Adipose tissue (tissue), 3 donors: ENCODE results near the gene LHX6. TPM values are rescaled to one million over a fixed set of nuclear protein-coding genes. Genes with fewer than 3 reads are reported as not detected.

Experiments
- H3K27ac ChIP-seq: one replicate; pipeline ENCODE4 v1.5.1; 2013; ENCODE audit warnings: low read depth, low read length
- WGBS, 3 donors: extraction: QIAGEN DNeasy Blood & Tissue Kit; methylation state at CpG; one replicate each; pipeline ENCODE4 v1.1.7; 2013; 5-methylcytosine and 5-hydroxymethylcytosine counted together
- polyA plus RNA-seq, 3 donors: library from polyadenylated mRNA; stranded (reverse); fragments of 200-250 nt; gene quantifications; one replicate each; pipeline ENCODE4 v1.2.3, GENCODE V29; 2013
- donor health status: healthy with polysubstance abuse.
- donor health status: Bipolar disorder and iron deficiency.
- donor health status: healthy.

Gene LHX6
- polyA plus RNA-seq, 3 donors, result 1.2 to 5.9 (median 4.7) TPM

DNA sequence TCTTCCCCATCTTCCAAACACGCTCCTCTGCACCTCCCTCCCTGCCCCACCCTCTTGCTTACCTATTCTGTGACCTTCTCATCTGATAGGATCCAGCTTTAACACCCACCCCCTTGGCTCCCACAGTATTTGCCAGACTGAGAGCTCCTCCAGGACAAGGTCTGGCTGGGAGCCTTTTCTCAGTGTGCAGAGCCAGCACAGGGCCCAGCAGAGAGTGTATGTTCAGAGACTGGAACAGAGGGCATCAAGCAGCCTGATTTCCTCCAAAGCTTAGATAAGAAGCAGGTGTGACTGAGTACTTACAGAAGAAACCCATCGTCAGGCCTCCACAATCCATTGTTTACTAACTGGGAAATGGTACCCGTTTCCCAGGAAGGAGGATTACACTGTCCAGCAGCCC lies 26.6 kb downstream of the LHX6 start:
- no peak overlapping the region for H3K27ac ChIP-seq
- WGBS, 3 donors, result 52 to 85% (median 80%) methylated on average over 3 of the region's 3 CpGs

DNA sequence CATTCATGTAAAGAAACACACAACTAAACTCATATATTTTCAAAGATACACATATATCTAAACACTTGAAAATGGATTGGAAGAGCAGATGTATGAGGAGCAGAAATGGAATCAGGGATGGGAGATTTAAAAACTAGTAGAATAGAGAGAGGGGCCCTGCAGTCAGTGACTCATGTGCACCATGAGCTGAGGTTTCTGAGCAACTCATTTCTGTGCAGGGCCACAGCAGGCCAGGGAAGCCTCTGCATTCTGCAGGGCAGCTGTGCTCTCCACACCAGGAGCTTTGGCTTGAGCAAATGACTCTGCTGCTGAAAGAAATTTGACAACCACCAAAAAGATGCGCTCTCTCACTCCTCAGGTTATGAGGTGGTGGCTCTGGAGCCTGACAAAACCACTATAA lies 27.1 kb downstream of the LHX6 start:
- WGBS, 3 donors, result 88 to 100% (median 91%) methylated on average over 1 of the region's 1 CpG
- no peak overlapping the region for H3K27ac ChIP-seq

DNA sequence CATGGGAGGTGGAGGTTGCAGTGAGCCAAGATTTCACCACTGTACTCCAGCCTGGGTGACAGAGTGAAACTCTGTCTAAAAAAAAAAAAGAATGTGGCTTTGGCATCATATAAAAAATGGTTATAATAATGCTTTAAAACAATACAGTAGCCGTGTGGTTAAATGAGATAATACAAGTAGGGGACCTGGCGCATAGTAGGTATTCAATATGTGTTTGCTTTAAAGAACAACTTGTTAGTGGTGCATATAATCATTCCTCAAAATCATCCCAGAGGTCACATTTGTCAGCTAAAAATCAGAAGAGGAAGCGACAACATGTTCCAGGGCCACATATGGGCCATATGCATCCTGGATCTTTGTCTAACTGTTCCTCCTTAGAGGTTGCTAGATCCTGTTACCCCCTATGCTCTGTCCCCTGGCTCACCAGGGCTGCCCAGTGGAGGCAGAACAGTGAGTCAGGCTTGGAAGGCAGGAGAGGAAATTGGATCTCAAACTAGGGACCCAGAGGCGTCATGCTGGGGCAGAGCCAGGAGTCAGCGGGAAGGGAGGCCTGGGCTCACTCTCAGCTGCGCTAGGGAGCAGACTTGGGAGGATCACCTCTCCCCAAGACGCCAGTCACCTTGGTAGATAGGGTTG lies 27.7 kb downstream of the LHX6 start:
- H3K27ac ChIP-seq, result no peak overlapping the region
- 66 to 78% (median 69%) methylated on average over 7 of the region's 7 CpGs for WGBS, 3 donors

DNA sequence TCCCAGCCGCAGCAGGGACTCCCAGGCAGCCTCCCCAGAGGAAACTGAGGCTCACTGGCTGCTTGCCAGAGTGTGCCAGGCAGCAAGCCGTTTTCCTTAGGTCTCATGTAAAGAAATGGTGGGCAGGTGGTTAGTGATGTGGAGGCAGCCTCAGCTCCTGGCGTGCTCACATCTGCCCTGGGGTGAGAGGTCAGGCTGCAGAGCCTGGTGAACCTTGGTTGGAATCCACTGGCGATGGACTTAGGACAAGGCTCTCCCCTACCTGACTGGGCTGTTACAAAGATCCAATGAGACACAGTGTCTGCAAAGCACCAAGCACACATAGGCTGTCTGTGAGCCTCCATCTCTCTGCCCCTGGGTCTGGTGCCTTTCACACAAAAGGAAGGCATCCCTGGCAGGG lies 30.9 kb downstream of the LHX6 start:
- 64 to 79% (median 76%) methylated on average over 4 of the region's 4 CpGs for WGBS, 3 donors
- no peak overlapping the region for H3K27ac ChIP-seq

DNA sequence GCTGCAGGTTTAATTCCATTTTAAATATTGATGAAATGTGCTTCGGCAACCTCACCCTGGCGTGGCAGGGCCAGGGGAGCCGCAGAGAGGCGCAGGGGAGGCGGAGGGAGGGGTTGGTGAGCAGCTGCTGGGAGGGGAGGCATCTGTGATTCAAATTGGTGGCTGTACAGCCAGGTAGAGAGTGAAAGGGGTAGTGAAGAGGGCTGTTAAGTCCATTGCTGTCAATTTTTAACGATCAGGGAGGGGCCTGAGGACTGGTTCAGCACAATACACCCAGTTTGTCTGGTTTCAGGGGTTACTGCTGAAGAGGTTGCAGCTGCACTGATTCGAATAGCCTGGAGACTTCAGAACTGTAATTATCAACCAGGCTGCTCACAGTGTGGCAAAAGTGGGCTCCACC lies 31.3 kb downstream of the LHX6 start:
- H3K27ac ChIP-seq, result no peak overlapping the region
- 35 to 71% (median 63%) methylated on average over 7 of the region's 7 CpGs for WGBS, 3 donors

DNA sequence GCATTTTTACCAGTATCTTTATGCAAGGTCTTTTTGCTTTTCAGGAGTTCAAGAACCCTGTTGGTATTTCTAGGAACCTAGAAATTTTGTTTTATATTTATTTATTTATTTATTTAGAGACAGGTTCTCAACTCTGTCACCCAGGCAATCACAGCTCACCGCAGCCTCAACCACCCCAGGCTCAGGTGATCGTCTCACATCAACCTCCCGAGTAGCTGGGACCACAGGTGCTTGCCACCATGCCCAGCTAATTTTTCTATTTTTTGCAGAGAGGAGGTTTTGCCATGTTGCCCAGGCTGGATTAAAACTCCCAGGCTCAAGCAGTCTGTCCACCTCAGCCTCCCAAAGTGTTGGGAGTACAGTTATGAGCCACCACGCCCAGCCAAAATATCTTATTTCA lies 32.9 kb downstream of the LHX6 start:
- 82 to 94% (median 89%) methylated on average over 4 of the region's 4 CpGs for WGBS, 3 donors

DNA sequence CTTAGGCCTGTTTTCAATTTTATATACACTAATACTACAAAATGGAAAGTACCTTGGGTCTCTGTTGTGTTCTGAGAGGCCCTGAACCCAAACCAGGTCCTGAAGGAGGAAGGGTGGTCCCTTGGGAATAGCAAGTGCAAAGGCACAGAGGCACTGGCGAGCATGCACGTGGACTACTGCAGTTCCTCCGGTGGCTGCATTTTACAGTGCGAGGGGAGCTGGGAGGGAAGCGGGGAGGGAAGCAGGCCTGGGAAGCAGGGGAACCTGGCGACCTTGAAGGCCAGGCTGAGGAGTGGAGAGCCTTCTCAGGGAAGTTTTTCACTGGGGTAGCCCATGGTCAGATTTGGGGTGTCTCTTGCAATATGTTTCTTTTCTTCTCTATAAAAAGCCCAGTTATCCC lies 35.1 kb downstream of the LHX6 start:
- 70 to 93% (median 72%) methylated on average over 6 of the region's 6 CpGs for WGBS, 3 donors
- no peak overlapping the region for H3K27ac ChIP-seq

More for the DNA sequence above, 32.9 kb downstream of the LHX6 start:
- no peak overlapping the region for H3K27ac ChIP-seq

DNA sequence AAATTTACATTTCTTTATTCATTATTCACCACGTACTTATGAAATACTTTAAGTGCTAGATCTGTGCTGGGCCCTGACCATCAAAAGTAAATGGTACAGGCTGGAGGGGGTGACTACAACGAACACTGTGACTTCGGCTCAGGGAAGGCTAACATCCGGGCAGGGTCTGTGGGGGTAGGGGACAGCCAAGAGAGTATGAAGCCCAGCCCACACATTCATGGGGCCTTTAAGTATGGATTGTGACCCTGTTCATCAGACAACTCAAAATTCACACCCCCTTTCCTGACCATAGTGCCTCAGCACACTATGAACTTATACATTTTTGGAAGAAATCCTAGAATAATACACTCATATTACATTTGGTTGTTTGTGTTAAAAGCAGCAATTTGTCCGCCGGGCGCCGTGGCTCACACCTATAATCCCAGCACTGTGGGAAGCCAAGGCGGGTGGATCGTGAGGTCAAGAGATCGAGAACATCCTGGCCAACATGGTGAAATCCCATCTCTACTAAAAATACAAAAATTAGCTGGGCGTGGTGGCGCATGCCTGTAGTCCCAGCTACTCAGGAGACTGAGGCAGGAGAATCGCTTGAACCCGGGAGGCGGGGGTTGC lies 35.7 kb downstream of the LHX6 start:
- no peak overlapping the region for H3K27ac ChIP-seq
- WGBS, 3 donors, result 81 to 83% (median 81%) methylated on average over 16 of the region's 16 CpGs

DNA sequence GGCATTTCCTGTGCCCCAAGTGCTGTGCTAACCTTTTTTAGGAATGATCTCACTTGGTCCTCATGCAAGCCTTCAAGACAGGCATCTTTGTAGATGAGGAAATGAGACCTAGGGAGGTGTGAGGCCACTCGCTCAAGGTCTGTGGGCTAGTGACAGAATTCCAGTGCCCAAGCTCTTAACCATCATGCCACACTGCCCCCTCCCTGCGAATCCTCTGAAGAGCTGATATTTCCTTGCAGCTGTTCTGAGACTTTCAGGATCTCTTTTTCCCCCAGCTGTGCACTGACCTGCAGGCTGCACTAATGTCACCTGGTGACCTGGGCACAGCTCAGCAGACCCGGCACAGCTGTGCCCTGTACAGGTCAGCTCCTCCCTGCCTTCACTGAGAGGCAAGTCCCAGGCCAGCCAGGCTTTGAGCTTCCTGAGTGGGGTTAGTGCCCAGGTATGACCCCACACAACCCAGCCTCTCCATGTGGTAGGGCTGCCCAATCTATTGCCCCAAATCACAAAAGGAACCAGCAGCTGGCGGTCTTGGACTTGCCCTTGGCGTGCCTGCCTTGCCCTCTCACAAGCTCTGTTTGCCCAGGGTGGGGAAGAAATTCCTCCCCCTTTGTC lies 36.4 kb downstream of the LHX6 start:
- H3K27ac ChIP-seq, result no peak overlapping the region
- WGBS, 3 donors, result 87 to 91% (median 87%) methylated on average over 5 of the region's 5 CpGs

DNA sequence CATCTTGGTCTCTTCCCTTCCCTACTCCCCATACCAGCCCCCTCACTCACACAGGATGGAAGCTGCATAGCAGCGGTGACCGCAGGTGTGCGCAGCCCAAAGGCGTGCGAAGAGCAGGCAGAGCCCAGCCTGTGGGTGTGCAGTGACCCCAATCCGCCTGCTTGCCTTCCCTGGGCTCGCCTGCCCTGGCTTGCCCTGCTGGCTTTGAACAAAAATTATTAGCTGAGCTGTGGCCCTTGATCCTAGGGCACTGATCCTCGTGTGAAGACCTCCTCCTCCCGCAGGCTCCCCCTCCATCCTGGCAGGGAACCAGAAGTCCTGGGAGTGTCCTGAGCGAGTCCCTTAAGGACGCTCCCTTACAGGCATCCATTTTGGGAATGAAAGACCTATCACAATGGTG lies 37.2 kb downstream of the LHX6 start:
- 64 to 76% (median 75%) methylated on average over 11 of the region's 11 CpGs for WGBS, 3 donors
- H3K27ac ChIP-seq, result no peak overlapping the region

DNA sequence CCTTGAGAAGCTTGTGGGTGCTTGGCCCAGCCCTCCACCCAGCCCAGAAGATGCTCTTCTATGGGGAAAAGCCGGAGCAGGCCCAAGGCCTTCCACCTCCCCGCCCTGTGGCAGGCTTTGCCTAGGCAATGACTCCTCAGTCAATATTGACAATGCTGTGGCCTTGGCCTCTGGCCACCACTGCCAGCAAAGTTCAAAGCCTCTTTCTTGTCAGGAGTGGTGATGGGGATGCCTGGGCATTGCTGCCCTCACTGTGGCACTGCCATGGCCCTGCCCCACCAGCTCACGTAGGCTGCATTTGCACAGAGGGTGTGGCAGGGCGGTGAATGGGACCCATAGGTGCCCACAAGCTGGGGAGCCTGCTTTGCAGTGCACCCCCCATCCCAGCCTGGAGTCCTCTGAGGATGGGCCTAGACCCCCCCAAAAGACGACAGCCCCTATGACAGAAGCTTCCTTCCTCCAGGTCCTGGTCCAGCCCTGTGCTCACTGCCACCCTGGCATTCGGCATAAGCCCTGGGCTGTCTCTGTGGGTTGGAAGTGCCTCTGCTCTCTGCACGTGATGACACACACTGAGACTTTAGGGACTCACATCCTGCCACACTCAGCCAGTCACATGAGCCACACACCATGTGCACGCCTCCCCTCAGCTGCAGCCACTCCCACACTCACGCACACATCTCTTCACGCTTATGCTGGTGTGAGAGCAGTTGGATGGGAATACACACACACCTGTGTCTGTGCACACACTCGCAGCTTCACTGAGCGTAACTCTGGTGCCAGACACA lies 38.0 kb downstream of the LHX6 start:
- 79 to 84% (median 84%) methylated on average over 12 of the region's 12 CpGs for WGBS, 3 donors
- H3K27ac ChIP-seq, result no peak overlapping the region

DNA sequence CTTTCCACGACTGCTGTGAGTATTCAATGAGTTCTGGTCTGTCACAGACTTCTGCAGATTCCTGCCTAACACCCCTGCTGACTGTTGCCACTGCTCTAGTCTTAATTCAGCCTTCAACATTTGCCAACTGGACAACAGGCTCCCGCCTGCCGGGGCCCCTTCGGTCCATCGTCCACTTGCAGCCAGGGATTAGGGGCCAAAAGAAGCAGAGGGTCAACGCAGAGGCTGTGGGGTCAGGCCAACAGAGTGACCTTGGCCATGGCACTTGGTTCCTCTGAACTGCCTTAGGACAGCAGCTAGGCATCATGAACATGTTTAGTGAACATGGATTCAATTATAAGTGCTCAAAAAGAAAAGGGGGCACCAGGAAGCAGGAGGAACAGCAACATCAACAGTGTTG lies 40.4 kb downstream of the LHX6 start:
- no peak overlapping the region for H3K27ac ChIP-seq
- 85 to 94% (median 93%) methylated on average over 6 of the region's 6 CpGs for WGBS, 3 donors

DNA sequence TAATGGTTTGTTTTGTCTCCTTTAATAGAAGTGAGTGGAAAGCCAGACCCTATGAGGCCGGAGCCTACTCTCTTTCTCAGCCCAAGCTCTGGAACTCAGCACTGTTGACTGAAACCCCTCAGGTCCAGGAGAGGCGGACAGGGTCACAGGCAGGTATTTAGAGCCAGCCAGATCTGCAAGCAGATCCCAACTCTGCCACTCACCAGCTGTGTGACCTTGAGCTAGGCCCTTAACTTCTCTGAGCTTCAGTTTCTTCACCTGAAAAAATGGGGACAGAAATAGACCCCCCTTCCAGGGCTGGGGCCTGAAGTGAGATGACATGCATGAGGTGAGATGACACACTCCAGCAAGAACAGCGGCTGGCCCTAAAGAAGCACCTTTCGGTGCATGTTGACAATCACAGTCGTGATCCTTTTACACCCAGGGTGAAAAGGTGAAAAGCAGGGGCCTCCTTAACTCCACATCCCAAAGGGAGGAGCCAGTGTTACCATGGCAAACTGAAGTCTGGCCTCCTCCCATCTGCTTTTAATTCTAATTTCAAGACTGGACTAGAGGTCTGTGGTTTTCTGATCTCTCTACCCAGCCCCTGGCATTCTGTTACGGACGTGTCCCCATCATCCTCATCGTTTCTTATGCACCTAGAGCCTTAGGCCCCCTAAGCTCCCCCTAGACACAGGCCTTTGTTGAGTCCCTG lies 41.8 kb downstream of the LHX6 start:
- WGBS, 3 donors, result 90 to 92% (median 91%) methylated on average over 8 of the region's 8 CpGs
- H3K27ac ChIP-seq, result no peak overlapping the region

DNA sequence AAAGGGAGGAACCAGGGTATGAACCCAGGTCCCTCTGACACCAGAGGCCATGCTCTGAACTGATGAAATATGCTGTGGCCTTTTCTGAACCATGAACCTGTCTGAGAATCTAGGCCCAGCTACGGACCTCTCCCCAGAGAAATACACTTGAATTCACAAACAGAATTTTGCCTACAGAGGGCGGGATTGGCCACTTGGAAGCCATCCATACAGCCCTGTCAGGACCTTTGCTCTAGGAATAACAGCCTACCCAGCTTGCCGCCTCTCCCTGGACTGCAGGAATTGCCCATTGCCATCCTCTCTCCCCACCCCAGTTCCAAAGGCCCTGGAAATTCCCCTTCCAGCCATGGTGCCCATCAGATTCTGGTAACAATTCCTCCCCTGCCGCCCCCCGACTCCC lies 42.5 kb downstream of the LHX6 start:
- 56 to 86% (median 72%) methylated on average over 5 of the region's 5 CpGs for WGBS, 3 donors

DNA sequence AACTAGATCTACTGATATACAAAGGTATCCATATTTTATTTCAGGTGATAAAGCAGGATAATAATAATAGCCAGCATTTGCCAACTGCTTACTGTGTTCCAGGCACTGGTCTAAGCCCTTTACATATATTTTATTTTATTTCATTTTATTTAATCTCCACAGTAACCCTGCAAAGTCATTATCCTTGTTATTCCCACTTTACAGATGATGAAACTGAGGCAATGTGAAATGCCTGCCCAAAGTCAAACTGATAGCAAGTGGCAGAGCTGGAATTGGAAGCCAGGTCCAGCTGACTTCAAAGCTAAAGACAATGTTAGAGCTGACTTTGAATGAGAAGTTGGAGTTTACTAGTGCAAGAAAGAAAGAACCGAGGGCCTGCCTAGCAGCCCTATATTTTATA lies 44.2 kb downstream of the LHX6 start:
- H3K27ac ChIP-seq, result no peak overlapping the region
- WGBS, 3 donors, result 77 to 87% (median 87%) methylated on average over 1 of the region's 1 CpG

More for the DNA sequence above, 42.5 kb downstream of the LHX6 start:
- no peak overlapping the region for H3K27ac ChIP-seq

DNA sequence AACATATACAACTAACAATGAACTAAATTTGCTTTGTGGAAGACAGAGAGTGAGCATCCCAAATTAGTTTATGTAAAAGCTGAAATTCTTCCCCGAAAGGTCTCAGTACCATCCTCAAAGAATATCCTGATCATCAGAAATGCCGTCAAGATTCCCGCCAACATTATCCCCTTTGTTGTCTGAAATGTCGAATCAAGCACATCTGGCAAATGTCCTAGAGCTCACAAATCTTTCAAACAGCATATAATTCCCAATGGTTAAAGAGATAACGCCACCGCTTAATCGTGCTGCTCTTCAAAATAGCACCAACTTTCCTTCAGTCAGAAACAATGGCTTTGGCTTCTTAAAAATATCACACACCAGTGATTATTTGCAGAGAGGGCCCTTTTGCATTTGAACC lies 45.3 kb downstream of the LHX6 start:
- WGBS, 3 donors, result 46 to 70% (median 62%) methylated on average over 7 of the region's 7 CpGs
- no peak overlapping the region for H3K27ac ChIP-seq

DNA sequence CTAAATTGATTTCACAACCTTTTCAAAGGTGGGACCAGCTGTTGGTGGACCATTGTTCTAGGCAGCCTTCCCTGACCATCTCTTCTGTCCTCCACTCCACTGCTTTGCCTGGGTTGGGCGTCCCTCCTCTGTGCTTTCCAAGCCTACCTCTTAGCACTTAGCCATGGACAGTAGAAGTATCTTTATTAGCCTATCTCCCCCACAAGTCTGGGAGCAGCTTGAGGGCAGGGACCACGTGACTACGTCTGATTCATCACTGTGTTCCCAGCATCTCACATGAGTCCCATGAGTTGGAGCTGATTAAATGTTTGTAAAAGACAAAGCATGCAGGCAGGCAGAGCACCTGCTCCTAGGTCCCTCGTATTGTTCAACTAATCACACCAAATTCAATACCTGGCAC lies 48.1 kb downstream of the LHX6 start:
- 42 to 67% (median 49%) methylated on average over 4 of the region's 4 CpGs for WGBS, 3 donors
- H3K27ac ChIP-seq, result no peak overlapping the region

DNA sequence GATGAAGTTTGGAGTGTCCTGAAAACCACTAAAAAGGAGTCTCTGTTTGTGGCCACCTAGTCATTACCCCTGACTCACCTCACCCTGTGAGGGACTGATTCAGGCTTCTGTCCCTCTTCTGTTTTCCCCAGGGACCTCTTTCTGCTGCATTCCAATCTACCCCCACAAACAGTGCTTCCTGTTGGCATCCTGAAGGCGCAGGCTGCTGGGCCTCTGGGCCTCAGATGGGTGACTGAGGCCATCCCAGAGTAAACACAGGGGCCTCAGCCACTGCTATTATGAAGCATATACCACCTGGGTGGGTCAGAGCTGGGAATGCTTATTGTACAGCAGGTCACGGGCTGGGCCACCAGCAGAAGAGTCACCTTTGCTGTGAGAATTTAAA lies 49.1 kb downstream of the LHX6 start:
- H3K27ac ChIP-seq, result no peak overlapping the region
- 73 to 77% (median 73%) methylated on average over 2 of the region's 2 CpGs for WGBS, 3 donors
